Measurements from ENCODE around the gene DHX9. TPM values are rescaled to one million over a fixed set of nuclear protein-coding genes. Genes with fewer than 3 reads are reported as not detected.

DHX9 gene
- total and polyA plus RNA-seq, 2 donors (not counting 1 experiment from before 2014, with no cell fraction given), result 120 to 133 TPM

- Histone ChIP-seq H4K20me1 (ENCODE audit: control insufficient read depth, extremely low read depth, insufficient read depth, low read length) (no peaks in the 10 kb centered on the region), H3K4me1 (ENCODE audit: control insufficient read depth, extremely low read depth, insufficient read depth, low read length) (no peaks in the 10 kb centered on the region), H3K9ac (ENCODE audit: insufficient read depth, low read length) (no peak overlapping the region), H3K4me3 (replicated peaks in 1 of 4; ENCODE audit: control extremely low read depth in 1 of 4, insufficient read depth in 1 of 4, low read depth in 3 of 4, low read length in 4 of 4) (no peak overlapping the region), H3K9me3 (ENCODE audit: control insufficient read depth, insufficient read depth, low read depth, low read length) (no peaks in the 10 kb centered on the region), H3K79me2 (ENCODE audit: control insufficient read depth, insufficient read depth, low read length) (peaks cover 5% of the 10 kb centered on the region), H3K27ac (ENCODE audit: insufficient read depth, low read length) (no peak overlapping the region), H3K27me3 (ENCODE audit: control insufficient read depth, insufficient read depth, low read length) (no peaks in the 10 kb centered on the region), H3K4me2 (ENCODE audit: extremely low read depth, insufficient read depth, low read length) (no peak overlapping the region), H2AFZ (ENCODE audit: low read length) (no peak overlapping the region), H3K36me3 (ENCODE audit: control insufficient read depth, insufficient read depth, low read length) (peaks cover 24% of the 10 kb centered on the region)
- TF ChIP-seq CTCF (conservative IDR thresholded peaks at IDR 0.05 in 1 of 2, IDR thresholded peaks at IDR 0.05 in 1 of 2; ENCODE audit: low read depth in 1 of 2, low read length in 2 of 2), result no peak
- TF ChIP-seq EZH2 (IDR thresholded peaks at IDR 0.05; ENCODE audit: low read length, missing control alignments), result no peak
- no peak for DNase-seq (ENCODE audit: low read depth in 2 of 2)
Observed at GRCh38 chr1:182860658-182861057, 21.5 kb downstream of the DHX9 start.

GRCh38 chr1:182861994-182862393, 22.8 kb downstream of the DHX9 start:
- H3K27ac ChIP-seq (ENCODE audit: insufficient read depth, low read length), result no peak overlapping the region
- no peak for TF ChIP-seq CTCF (conservative IDR thresholded peaks at IDR 0.05 in 1 of 2, IDR thresholded peaks at IDR 0.05 in 1 of 2; ENCODE audit: low read depth in 1 of 2, low read length in 2 of 2)
- TF ChIP-seq EZH2 (IDR thresholded peaks at IDR 0.05; ENCODE audit: low read length, missing control alignments), result no peak
- no peak overlapping the region for H2AFZ ChIP-seq (ENCODE audit: low read length)
- H3K9me3 ChIP-seq (ENCODE audit: control insufficient read depth, insufficient read depth, low read depth, low read length), result no peaks in the 10 kb centered on the region
- no peak overlapping the region for H3K9ac ChIP-seq (ENCODE audit: insufficient read depth, low read length)
- no peak overlapping the region for H3K4me2 ChIP-seq (ENCODE audit: extremely low read depth, insufficient read depth, low read length)
- no peaks in the 10 kb centered on the region for H3K27me3 ChIP-seq (ENCODE audit: control insufficient read depth, insufficient read depth, low read length)
- no peaks in the 10 kb centered on the region for H4K20me1 ChIP-seq (ENCODE audit: control insufficient read depth, extremely low read depth, insufficient read depth, low read length)
- H3K4me3 ChIP-seq (replicated peaks in 1 of 4; ENCODE audit: control extremely low read depth in 1 of 4, insufficient read depth in 1 of 4, low read depth in 3 of 4, low read length in 4 of 4), result no peak overlapping the region
- no peaks in the 10 kb centered on the region for H3K4me1 ChIP-seq (ENCODE audit: control insufficient read depth, extremely low read depth, insufficient read depth, low read length)
- peaks cover 5% of the 10 kb centered on the region for H3K79me2 ChIP-seq (ENCODE audit: control insufficient read depth, insufficient read depth, low read length)
- peaks cover 22% of the 10 kb centered on the region for H3K36me3 ChIP-seq (ENCODE audit: control insufficient read depth, insufficient read depth, low read length)
- peak in 1 of 2 donors; percentile 75 for DNase-seq (ENCODE audit: low read depth in 2 of 2)

GRCh38 chr1:182862827-182863226, 23.7 kb downstream of the DHX9 start:
- Histone ChIP-seq H3K9ac (ENCODE audit: insufficient read depth, low read length) (no peak overlapping the region), H3K4me1 (ENCODE audit: control insufficient read depth, extremely low read depth, insufficient read depth, low read length) (no peaks in the 10 kb centered on the region), H3K27ac (ENCODE audit: insufficient read depth, low read length) (no peak overlapping the region), H2AFZ (ENCODE audit: low read length) (no peak overlapping the region), H3K36me3 (ENCODE audit: control insufficient read depth, insufficient read depth, low read length) (peaks cover 22% of the 10 kb centered on the region), H4K20me1 (ENCODE audit: control insufficient read depth, extremely low read depth, insufficient read depth, low read length) (no peaks in the 10 kb centered on the region), H3K79me2 (ENCODE audit: control insufficient read depth, insufficient read depth, low read length) (peaks cover 5% of the 10 kb centered on the region), H3K27me3 (ENCODE audit: control insufficient read depth, insufficient read depth, low read length) (no peaks in the 10 kb centered on the region), H3K4me3 (replicated peaks in 1 of 4; ENCODE audit: control extremely low read depth in 1 of 4, insufficient read depth in 1 of 4, low read depth in 3 of 4, low read length in 4 of 4) (no peak overlapping the region), H3K9me3 (ENCODE audit: control insufficient read depth, insufficient read depth, low read depth, low read length) (no peaks in the 10 kb centered on the region), H3K4me2 (ENCODE audit: extremely low read depth, insufficient read depth, low read length) (no peak overlapping the region)
- DNase-seq (ENCODE audit: low read depth in 2 of 2), result no peak
- TF ChIP-seq EZH2 (IDR thresholded peaks at IDR 0.05; ENCODE audit: low read length, missing control alignments), result no peak
- no peak for TF ChIP-seq CTCF (conservative IDR thresholded peaks at IDR 0.05 in 1 of 2, IDR thresholded peaks at IDR 0.05 in 1 of 2; ENCODE audit: low read depth in 1 of 2, low read length in 2 of 2)
